ENCODE results near the gene TH. TPM values are rescaled to one million over a fixed set of nuclear protein-coding genes. Genes with fewer than 3 reads are reported as not detected.
A peak's percentile ranks its signal among the peaks of the same experiment; 100 is the strongest.

The TH gene
- total and polyA plus RNA-seq, 2 of the 4 experiments (the other 2 are of a cell fraction), result 0.10 TPM; not detected in 1

- ATAC-seq (ENCODE audit: low read depth) (peak; percentile 25; the same call in 1 of the 2 replicates), DNase-seq (no peak)
- no peak overlapping the region for H3K4ac ChIP-seq (ENCODE audit: low read depth, low read length)
- in situ Hi-C loops (cut with MboI; ENCODE audit: low sequenced_read_pairs) (loop anchor here (25.0 kb wide), 1 partner anchor 702 kb away; the partner anchor contains the start of gene CDKN1C), dilution Hi-C loops (cut with HindIII; ENCODE audit: low sequenced_read_pairs, unreplicated experiment) (no loop called here), intact Hi-C loops (cut with micrococcal nuclease) (no loop called here)
- H3K79me1 ChIP-seq (ENCODE audit: low read depth in 1 of 2, low read length in 2 of 2), result no peaks in the 10 kb centered on the region
- H3K9me1 ChIP-seq (ENCODE audit: insufficient read depth, low read length), result peaks cover 7% of the 10 kb centered on the region
- POLR2A ChIA-PET (ENCODE audit: unreplicated experiment), result no interaction called here
- H2AK9ac ChIP-seq (replicated peaks; ENCODE audit: low read depth, low read length, poor library complexity), result no peak overlapping the region
- H2BK15ac ChIP-seq (ENCODE audit: low read depth, low read length), result no peak overlapping the region
- H3K18ac ChIP-seq (ENCODE audit: low read depth, low read length), result no peak overlapping the region
- H2BK5ac ChIP-seq (ENCODE audit: low read depth, low read length, poor library complexity, severe bottlenecking), result no peak overlapping the region
- H4K5ac ChIP-seq (ENCODE audit: low read depth, low read length), result no peak overlapping the region
- no peak overlapping the region for H2BK20ac ChIP-seq (ENCODE audit: low read depth, low read length)
- no TSS peak for BruUV-seq (replicated peaks)
- TF ChIP-seq FOS (IDR thresholded peaks at IDR 0.05; ENCODE audit: low read depth, low read length) (no peak), CTCF (conservative IDR thresholded peaks at IDR 0.05; ENCODE audit: low read depth, low read length) (no peak), NFE2L2 (IDR thresholded peaks at IDR 0.05; ENCODE audit: low read depth, low read length) (no peak), ELK1 (IDR thresholded peaks at IDR 0.05; ENCODE audit: borderline replicate concordance, low read depth, low read length) (no peak), CHD1 (IDR thresholded peaks at IDR 0.05; ENCODE audit: low read depth, low read length) (no peak), MAFK (IDR thresholded peaks at IDR 0.05; ENCODE audit: low read depth, low read length) (no peak), CEBPB (IDR thresholded peaks at IDR 0.05; ENCODE audit: low read depth, low read length) (no peak), MAZ (IDR thresholded peaks at IDR 0.05; ENCODE audit: borderline replicate concordance, low read depth, low read length) (no peak), USF2 (IDR thresholded peaks at IDR 0.05; ENCODE audit: low read depth, low read length) (no peak), RFX5 (IDR thresholded peaks at IDR 0.05; ENCODE audit: low read depth, low read length) (no peak)
- no peak overlapping the region for H3K9ac ChIP-seq (ENCODE audit: low read depth, low read length)
- WGBS, 2 experiments (ENCODE audit: extremely low coverage in 2 of 2, insufficient read length in 1 of 2), result 54% methylated on average over 15 of the region's 23 CpGs; no CpG with 5 or more reads in 1 of the 2 experiments
- H2BK120ac ChIP-seq (ENCODE audit: low read depth, low read length), result no peak overlapping the region
- no peak overlapping the region for H3K4me3 ChIP-seq (ENCODE audit: insufficient read depth, low read depth, low read length)
- H3K4me2 ChIP-seq (ENCODE audit: low read depth, low read length), result no peak overlapping the region
- no peak overlapping the region for H3K23ac ChIP-seq (ENCODE audit: low read depth, low read length)
- H3K9me3 ChIP-seq (ENCODE audit: control insufficient read depth, insufficient read depth, low read length), result no peaks in the 10 kb centered on the region
- CTCF ChIA-PET, result interaction anchor here (1.0 to 1.5 kb wide), 2 partner anchors 9 to 235 kb away, joined by 4 to 5 read pairs; no protein-coding TSS in a partner anchor
- H2AK5ac ChIP-seq (ENCODE audit: low read depth, low read length), result no peak overlapping the region
- H3K14ac ChIP-seq (replicated peaks; ENCODE audit: low read depth, low read length), result no peak overlapping the region
- H3K4me1 ChIP-seq (ENCODE audit: control insufficient read depth, insufficient read depth, low read length), result no peaks in the 10 kb centered on the region
- no peak overlapping the region for H4K8ac ChIP-seq (ENCODE audit: low read depth in 2 of 2, low read length in 2 of 2)
- H4K91ac ChIP-seq (ENCODE audit: insufficient read depth, low read depth, low read length), result no peak overlapping the region
- no peak overlapping the region for H3K56ac ChIP-seq (ENCODE audit: extremely low read depth, insufficient read depth, low read length)
- H3K27ac ChIP-seq (ENCODE audit: insufficient read depth, low read length), result no peak overlapping the region
- H2AFZ ChIP-seq (replicated peaks; ENCODE audit: low read length, poor library complexity), result no peak overlapping the region
- H3K36me3 ChIP-seq (ENCODE audit: control insufficient read depth, insufficient read depth, low read length), result no peaks in the 10 kb centered on the region
- 0 out of 2 replicates have a peak, but pooled peaks cover 8% of the 10 kb centered on the region for H4K20me1 ChIP-seq (ENCODE audit: insufficient read depth, low read length)
- H3K27me3 ChIP-seq (ENCODE audit: control insufficient read depth, insufficient read depth, low read length), result peaks cover 33% of the 10 kb centered on the region
Observed at GRCh38 chr11:2185324-2186085, 13.9 kb upstream of the TH start.
